HG02943 (cell line): ENCODE measurements around the gene C9orf72.

Experiments used
- ATAC-seq: cut with Tn5 transposase; IDR thresholded peaks from one replicate; pipeline ENCODE4 v1.9.1; 2021; ENCODE audit warnings: mild to moderate bottlenecking, low read depth, moderate library complexity; ENCODE audit not compliant: unreplicated experiment

C9orf72 gene

GRCh38 chr9:27539479-27540441, 33.5 kb downstream of the C9orf72 start:
- no peak for ATAC-seq

GRCh38 chr9:27538647-27539046, 34.6 kb downstream of the C9orf72 start:
- no peak for ATAC-seq

- ATAC-seq = no peak
Measured at GRCh38 chr9:27537756-27538155, 35.5 kb downstream of the C9orf72 start.

- no peak for ATAC-seq
Measured at GRCh38 chr9:27537027-27537435, 36.2 kb downstream of the C9orf72 start.

GRCh38 chr9:27536168-27536567, 37.1 kb downstream of the C9orf72 start:
- no peak for ATAC-seq

GRCh38 chr9:27535701-27536118, 37.6 kb downstream of the C9orf72 start:
- no peak for ATAC-seq

GRCh38 chr9:27534658-27535209, 38.5 kb downstream of the C9orf72 start:
- no peak for ATAC-seq

- ATAC-seq = no peak
Measured at GRCh38 chr9:27534131-27534530, 39.1 kb downstream of the C9orf72 start.

GRCh38 chr9:27533311-27533710, 40.0 kb downstream of the C9orf72 start:
- no peak for ATAC-seq

GRCh38 chr9:27532046-27532445, 41.2 kb downstream of the C9orf72 start:
- no peak for ATAC-seq

- no peak for ATAC-seq
Measured at GRCh38 chr9:27530915-27531755, 42.1 kb downstream of the C9orf72 start.

GRCh38 chr9:27529316-27530278, 43.7 kb downstream of the C9orf72 start, which contains the start of gene MOB3B:
Gene MOB3B (minus strand): TSS chr9:27529814. CDS start chr9:27455550, 74,264 bp downstream.
- ATAC-seq = peak; percentile 77

- peak; percentile 38 for ATAC-seq
Measured at GRCh38 chr9:27528886-27529315, 44.4 kb downstream of the C9orf72 start.

- peak; percentile 43 for ATAC-seq
Measured at GRCh38 chr9:27528076-27528885, 45.0 kb downstream of the C9orf72 start.

- no peak for ATAC-seq
Measured at GRCh38 chr9:27527702-27528075, 45.6 kb downstream of the C9orf72 start.

GRCh38 chr9:27524236-27524635, 49.0 kb downstream of the C9orf72 start, which contains the start of gene IFNK:
Gene IFNK (plus strand): TSS chr9:27524290. CDS start chr9:27524337, 47 bp downstream.
- ATAC-seq = no peak

- ATAC-seq = no peak
Measured at GRCh38 chr9:27523141-27523540, 50.1 kb downstream of the C9orf72 start.

GRCh38 chr9:27520986-27521385, 52.3 kb downstream of the C9orf72 start:
- no peak for ATAC-seq
